Measurements from ENCODE around the gene RRP12. TPM values are rescaled to one million over a fixed set of nuclear protein-coding genes. Genes with fewer than 3 reads are reported as not detected.

RRP12 gene, protein sequence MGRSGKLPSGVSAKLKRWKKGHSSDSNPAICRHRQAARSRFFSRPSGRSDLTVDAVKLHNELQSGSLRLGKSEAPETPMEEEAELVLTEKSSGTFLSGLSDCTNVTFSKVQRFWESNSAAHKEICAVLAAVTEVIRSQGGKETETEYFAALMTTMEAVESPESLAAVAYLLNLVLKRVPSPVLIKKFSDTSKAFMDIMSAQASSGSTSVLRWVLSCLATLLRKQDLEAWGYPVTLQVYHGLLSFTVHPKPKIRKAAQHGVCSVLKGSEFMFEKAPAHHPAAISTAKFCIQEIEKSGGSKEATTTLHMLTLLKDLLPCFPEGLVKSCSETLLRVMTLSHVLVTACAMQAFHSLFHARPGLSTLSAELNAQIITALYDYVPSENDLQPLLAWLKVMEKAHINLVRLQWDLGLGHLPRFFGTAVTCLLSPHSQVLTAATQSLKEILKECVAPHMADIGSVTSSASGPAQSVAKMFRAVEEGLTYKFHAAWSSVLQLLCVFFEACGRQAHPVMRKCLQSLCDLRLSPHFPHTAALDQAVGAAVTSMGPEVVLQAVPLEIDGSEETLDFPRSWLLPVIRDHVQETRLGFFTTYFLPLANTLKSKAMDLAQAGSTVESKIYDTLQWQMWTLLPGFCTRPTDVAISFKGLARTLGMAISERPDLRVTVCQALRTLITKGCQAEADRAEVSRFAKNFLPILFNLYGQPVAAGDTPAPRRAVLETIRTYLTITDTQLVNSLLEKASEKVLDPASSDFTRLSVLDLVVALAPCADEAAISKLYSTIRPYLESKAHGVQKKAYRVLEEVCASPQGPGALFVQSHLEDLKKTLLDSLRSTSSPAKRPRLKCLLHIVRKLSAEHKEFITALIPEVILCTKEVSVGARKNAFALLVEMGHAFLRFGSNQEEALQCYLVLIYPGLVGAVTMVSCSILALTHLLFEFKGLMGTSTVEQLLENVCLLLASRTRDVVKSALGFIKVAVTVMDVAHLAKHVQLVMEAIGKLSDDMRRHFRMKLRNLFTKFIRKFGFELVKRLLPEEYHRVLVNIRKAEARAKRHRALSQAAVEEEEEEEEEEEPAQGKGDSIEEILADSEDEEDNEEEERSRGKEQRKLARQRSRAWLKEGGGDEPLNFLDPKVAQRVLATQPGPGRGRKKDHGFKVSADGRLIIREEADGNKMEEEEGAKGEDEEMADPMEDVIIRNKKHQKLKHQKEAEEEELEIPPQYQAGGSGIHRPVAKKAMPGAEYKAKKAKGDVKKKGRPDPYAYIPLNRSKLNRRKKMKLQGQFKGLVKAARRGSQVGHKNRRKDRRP (N-terminal part only)
- total RNA-seq (14.0 TPM), polyA plus RNA-seq (12.3 TPM)

DNA sequence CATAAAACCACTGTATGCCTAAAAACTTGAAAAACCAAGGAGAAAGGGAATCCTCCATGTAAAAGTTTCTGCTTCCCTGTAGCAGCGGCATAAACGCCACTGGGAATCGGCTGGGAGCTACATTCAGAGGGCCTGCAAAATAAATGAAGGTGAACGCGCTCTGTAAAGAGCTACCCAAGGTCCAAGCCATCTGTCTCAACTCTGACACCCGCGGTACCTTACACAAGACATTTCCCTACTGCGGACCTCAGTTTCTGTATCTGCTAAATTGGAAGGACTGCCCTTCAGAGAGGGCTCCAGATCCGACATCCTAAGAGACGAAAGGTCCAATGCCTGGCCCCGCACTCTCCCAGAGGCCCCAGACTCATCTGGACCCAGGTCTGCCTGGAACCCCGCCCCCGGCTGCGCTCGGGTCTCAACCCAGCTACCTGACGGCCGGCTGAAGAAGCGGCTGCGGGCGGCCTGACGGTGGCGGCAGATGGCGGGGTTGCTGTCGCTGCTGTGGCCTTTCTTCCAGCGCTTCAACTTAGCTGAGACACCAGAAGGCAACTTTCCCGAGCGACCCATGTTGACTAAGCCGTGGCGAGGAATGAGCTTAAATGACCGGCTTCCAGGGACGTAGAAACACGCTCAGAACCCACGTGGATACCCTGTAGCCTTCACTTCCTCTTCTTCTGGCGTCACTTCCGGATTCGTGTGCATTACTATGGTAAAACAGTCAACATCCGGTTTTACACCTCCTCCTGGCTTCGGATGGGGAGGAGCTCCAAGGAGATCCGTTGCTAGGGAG is at the start of gene RRP12:
TSS of gene RRP12 (minus strand) at position 676 of the 790 bp plus-strand sequence. CDS start at position 567, 109 bp downstream.
- no peaks in the 10 kb centered on the region for H3K36me3 ChIP-seq (ENCODE audit: insufficient read depth)
- H3K4me3 ChIP-seq (ENCODE audit: low read depth, low read length): peak within 1 kb of the TSS; percentile 63
- H3K27ac ChIP-seq (ENCODE audit: low read depth): peak within 1 kb of the TSS; percentile 54
- WGBS: under 1% methylated on average over 39 of the region's 39 CpGs
- peaks cover 2% of the 10 kb centered on the region for H3K4me1 ChIP-seq (ENCODE audit: insufficient read depth)
- peak; percentile 99 for DNase-seq (ENCODE audit: extremely low spot score)

DNA sequence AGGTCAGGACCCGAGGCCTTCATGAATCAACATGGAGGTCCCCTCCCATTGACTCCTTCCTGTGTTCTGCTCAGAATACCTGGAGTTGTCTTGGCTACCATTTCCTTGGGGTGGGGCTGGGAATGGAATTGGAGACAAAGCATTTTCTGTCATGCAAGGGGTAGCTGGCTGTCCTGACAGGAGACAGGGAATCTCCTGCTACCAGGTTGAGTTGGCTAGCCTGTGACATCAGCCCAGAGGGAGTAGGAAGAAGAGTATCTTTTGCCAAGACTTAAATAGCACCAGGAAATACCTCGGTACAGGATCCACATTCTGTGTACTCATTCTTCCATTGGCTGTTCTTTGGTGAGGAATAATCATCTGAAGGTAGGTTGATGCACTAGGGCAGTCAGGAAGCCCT is 49.7 kb upstream of the RRP12 start:
- no peaks in the 10 kb centered on the region for H3K36me3 ChIP-seq (ENCODE audit: insufficient read depth)
- H3K27ac ChIP-seq (ENCODE audit: low read depth): no peak overlapping the region
- no peak overlapping the region for H3K4me3 ChIP-seq (ENCODE audit: low read depth, low read length)
- DNase-seq (ENCODE audit: extremely low spot score): no peak
- WGBS: 77% methylated on average over 2 of the region's 2 CpGs
- no peaks in the 10 kb centered on the region for H3K4me1 ChIP-seq (ENCODE audit: insufficient read depth)

DNA sequence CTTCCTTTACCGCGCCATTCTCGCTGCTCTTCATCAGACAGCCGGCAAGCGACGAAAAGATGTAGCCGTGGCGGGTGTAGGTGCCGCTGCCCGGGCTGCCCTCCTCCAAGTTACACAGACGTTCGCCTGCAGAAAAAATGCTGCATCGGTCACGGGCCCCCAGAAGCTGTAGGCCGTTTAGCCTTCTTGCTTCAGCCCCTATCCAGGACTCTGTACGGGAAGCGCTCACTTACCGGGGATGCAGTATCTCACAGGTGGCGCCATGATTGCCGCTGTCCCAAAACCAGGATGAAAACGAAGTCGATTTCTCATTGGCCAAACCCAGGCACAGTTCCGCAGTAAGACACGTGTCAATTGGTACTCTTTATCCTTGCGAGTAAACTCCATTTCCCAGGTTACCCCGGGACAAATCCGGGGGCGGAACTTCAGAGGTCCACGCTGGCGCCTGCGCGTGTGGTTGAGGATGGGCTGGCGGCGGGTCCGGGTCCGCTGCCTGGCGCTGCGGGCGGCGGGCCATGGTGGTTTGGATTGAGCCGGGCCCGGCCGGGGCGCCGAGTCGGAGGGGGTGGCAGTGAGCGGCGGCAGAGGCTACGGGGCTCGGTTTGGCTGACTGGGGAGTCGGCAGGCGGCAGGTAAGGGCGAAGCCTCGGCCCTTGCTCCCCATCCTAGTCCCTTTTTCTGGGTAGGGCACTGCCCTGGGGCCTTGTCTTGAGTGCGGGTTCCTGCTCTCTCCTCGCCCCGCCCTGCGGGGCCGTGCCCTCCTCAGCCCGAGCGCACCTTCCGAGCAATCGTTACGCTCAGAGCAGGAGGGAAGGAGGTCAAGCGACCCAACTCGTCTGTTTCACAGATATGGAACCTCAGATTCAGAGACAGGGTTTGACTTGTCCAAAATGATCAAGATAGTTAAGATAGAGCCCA is 44.8 kb upstream of the RRP12 start, which contains the start of the genes EXOSC1 and ZDHHC16:
TSS of gene EXOSC1 (minus strand) at position 285 of the 918 bp plus-strand sequence. CDS start at position 264, 21 bp downstream.
TSS of gene ZDHHC16 (plus strand) at position 454 of the 918 bp plus-strand sequence. CDS start 5,501 bp downstream, outside the sequence.
- WGBS: under 1% methylated on average over 66 of the region's 66 CpGs
- Histone ChIP-seq H3K4me3 (ENCODE audit: low read depth, low read length) (peak within 1 kb of the TSS; percentile 64), H3K27ac (ENCODE audit: low read depth) (no peak within 1 kb of the TSS), H3K4me1 (ENCODE audit: insufficient read depth) (no peaks in the 10 kb centered on the region), H3K36me3 (ENCODE audit: insufficient read depth) (no peaks in the 10 kb centered on the region)
- peak; percentile 95 for DNase-seq (ENCODE audit: extremely low spot score)

DNA sequence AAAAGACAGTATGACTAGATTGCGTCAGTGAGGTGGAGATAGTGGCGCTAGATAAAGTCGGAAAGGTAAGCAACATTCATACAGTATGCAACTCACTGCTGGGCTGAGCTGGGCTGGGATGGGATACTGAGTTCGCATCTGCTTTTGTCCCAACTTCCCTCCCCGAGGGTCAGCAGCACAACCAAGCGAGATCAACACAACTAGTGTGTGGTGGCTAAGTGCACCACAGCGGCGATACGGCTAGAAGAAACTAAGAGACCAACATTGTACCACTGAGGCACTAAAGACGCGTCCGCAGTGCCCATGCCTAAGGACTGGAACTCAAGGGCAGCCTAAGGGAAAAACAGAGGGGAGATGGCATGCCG is 44.2 kb upstream of the RRP12 start:
- DNase-seq (ENCODE audit: extremely low spot score): no peak
- peak overlapping the region; percentile 64 for H3K4me3 ChIP-seq (ENCODE audit: low read depth, low read length)
- H3K27ac ChIP-seq (ENCODE audit: low read depth): no peak overlapping the region
- no peaks in the 10 kb centered on the region for H3K4me1 ChIP-seq (ENCODE audit: insufficient read depth)
- under 1% methylated on average over 13 of the region's 13 CpGs for WGBS
- no peaks in the 10 kb centered on the region for H3K36me3 ChIP-seq (ENCODE audit: insufficient read depth)

DNA sequence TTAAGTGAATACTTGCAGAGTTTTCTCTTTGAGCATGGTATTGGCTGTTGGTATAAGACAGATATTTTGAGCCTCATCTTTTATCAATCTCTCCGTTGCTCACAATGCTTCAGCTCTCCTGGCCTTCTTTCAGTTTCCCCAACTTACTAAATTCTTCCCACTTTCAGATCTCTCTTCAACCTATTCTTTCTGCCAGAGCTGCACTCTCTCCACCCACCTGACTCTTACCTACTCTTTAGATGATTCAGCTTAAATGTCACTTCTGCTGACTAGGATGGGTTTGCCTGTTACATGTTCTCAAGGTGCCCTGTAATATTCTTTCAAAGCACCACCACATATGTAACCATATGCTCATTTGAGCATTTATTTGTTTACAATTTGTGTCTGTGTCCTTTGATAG is 43.1 kb upstream of the RRP12 start:
- H3K4me3 ChIP-seq (ENCODE audit: low read depth, low read length): no peak overlapping the region
- H3K27ac ChIP-seq (ENCODE audit: low read depth): no peak overlapping the region
- peaks cover 1% of the 10 kb centered on the region for H3K36me3 ChIP-seq (ENCODE audit: insufficient read depth)
- no peaks in the 10 kb centered on the region for H3K4me1 ChIP-seq (ENCODE audit: insufficient read depth)
- WGBS: 89% methylated on average over 1 of the region's 1 CpG
- no peak for DNase-seq (ENCODE audit: extremely low spot score)

DNA sequence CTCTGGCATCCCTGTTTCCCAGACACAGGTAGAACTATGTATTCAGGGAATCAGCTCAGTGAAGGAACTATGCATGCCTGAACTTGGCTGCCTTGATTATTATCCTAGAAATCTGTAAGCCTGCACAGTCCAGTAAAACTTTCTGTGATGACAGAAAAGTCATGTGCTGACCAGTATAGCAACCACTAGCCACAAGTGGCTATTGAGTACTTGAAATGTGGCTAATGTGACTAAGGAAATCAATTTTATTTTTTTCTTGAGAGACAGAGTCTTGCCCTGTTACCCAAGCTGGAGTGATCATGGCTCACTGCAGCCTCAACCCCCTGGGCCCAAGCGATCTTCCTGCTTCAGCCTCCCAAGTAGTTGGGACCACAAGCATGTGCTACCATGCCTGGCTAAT is 41.1 kb upstream of the RRP12 start:
- H3K27ac ChIP-seq (ENCODE audit: low read depth): no peak overlapping the region
- 90% methylated on average over 1 of the region's 1 CpG for WGBS
- no peak overlapping the region for H3K4me3 ChIP-seq (ENCODE audit: low read depth, low read length)
- no peaks in the 10 kb centered on the region for H3K4me1 ChIP-seq (ENCODE audit: insufficient read depth)
- peaks cover 1% of the 10 kb centered on the region for H3K36me3 ChIP-seq (ENCODE audit: insufficient read depth)
- no peak for DNase-seq (ENCODE audit: extremely low spot score)

DNA sequence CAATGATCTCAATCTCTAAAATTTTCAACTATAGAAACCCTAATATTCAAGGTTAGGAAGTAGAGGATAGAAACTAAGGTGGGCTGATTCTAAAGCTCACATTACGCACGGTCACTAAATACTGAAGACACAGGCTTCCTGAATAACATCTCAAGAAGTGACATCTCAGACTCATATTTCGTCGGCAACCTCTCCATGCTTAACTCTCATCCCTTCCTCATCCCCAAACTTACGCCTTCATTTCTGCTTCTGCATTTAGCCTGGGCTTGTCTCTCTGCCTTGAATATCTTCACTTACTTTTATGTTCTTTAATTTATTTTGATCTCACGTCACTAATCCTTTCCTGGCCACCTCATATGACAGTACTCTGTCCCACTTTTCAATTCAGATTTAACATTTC is 34.1 kb upstream of the RRP12 start:
- no peak overlapping the region for H3K27ac ChIP-seq (ENCODE audit: low read depth)

DNA sequence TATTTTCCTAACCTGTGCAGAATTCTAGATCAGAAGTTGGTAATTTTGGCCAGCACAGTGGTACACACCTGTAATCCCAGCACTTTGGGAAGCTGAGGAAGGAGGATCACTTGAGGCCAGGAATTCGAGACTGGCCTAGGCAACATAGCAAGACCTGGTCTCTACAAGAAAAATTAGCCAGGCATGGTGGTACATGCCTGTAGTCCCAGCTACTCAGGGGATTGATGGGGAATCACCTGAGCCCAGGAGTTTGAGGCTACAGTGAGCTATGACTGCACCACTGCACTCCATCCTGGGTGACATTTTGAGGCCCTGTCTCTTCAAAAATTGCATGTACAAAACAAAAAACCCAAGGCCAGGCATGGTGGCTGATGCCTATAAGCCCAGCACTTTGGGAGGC is 33.4 kb upstream of the RRP12 start:
- Histone ChIP-seq H3K4me1 (ENCODE audit: insufficient read depth) (no peaks in the 10 kb centered on the region), H3K27ac (ENCODE audit: low read depth) (no peak overlapping the region), H3K4me3 (ENCODE audit: low read depth, low read length) (no peak overlapping the region), H3K36me3 (ENCODE audit: insufficient read depth) (peaks cover 3% of the 10 kb centered on the region)
- no peak for DNase-seq (ENCODE audit: extremely low spot score)
- 92% methylated on average over 1 of the region's 1 CpG for WGBS

More for the DNA sequence above, 34.1 kb upstream of the RRP12 start:
- WGBS: 95% methylated on average over 6 of the region's 6 CpGs
- DNase-seq (ENCODE audit: extremely low spot score): no peak
- Histone ChIP-seq H3K4me1 (ENCODE audit: insufficient read depth) (no peaks in the 10 kb centered on the region), H3K4me3 (ENCODE audit: low read depth, low read length) (no peak overlapping the region), H3K36me3 (ENCODE audit: insufficient read depth) (peaks cover 4% of the 10 kb centered on the region)

DNA sequence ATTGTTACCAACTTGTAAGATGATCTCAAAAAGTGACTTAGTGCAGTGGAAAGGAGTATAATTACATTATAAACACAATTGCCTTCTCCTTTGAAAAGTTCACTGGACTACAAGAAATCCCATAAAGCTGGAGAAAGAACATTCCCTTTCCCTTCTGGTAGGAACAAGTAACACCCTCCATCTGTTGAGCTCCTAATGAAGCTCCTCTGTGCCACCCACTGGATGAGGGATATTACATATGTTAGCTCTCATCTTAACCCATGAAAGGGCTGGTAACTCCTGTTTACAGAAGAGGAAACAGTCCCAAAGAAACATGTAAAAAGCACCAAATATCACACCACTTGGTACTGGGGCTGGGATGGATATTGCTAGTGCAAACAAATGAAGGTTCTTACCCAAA is 32.9 kb upstream of the RRP12 start:
- Histone ChIP-seq H3K4me1 (ENCODE audit: insufficient read depth) (no peaks in the 10 kb centered on the region), H3K36me3 (ENCODE audit: insufficient read depth) (peaks cover 4% of the 10 kb centered on the region)

DNA sequence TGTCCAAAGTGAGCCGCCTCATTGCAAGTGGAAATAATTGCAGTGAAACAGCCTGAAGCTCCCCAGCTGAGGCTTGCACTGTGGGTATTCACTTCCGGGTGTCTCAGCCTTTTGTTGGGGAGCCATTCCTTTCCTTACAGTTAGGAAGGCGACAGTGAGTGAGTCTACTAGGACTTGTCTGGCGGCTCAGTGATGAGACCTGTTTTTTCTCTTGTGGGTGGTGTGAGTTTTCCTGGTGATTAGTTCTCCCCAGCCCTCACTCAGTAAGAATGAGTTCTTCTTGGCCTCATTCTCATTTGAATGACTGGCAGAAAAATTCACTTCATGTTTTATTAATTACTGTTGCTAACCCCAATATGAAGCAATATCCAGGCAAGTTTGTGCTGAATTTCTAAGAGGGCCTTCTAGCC is 27.4 kb upstream of the RRP12 start:
- H3K36me3 ChIP-seq (ENCODE audit: insufficient read depth): peaks cover 4% of the 10 kb centered on the region
- no peak for DNase-seq (ENCODE audit: extremely low spot score)
- WGBS: 62% methylated on average over 4 of the region's 4 CpGs
- no peak overlapping the region for H3K27ac ChIP-seq (ENCODE audit: low read depth)
- no peaks in the 10 kb centered on the region for H3K4me1 ChIP-seq (ENCODE audit: insufficient read depth)
- H3K4me3 ChIP-seq (ENCODE audit: low read depth, low read length): no peak overlapping the region

More for the DNA sequence above, 32.9 kb upstream of the RRP12 start:
- DNase-seq (ENCODE audit: extremely low spot score): no peak
- Histone ChIP-seq H3K4me3 (ENCODE audit: low read depth, low read length) (no peak overlapping the region), H3K27ac (ENCODE audit: low read depth) (no peak overlapping the region)

DNA sequence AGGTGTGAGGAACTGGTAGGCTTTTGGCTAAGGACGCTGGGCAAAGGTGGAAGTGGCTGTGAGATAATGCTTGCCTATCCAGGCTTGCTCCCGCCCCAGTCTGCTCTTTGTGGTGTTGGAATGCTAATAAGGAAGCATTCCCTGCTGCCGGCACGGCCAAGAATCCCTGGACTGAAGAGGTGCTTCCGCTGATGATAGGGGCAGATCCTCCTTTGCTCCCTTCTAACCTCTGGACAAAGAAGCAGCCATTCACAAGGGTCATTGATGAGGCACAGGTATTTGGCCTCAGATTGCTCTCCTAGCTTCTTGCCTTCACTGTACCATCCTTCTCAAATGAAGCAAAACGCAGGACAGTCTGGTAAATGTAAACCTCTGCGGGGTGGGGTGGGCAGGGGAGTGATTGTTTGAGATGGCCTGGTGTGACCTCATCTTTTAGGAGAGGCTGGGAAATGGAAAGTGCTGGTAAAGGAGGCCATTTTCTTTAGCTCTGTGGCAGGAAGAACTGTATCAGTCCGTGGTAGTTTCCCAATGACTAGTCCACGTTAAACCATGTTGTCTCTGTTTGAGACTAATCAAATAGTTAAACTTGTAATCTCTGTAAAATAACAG is 26.5 kb upstream of the RRP12 start:
- 15% methylated on average over 9 of the region's 9 CpGs for WGBS
- H3K4me1 ChIP-seq (ENCODE audit: insufficient read depth): no peaks in the 10 kb centered on the region
- no peak overlapping the region for H3K27ac ChIP-seq (ENCODE audit: low read depth)
- H3K4me3 ChIP-seq (ENCODE audit: low read depth, low read length): no peak overlapping the region
- peaks cover 4% of the 10 kb centered on the region for H3K36me3 ChIP-seq (ENCODE audit: insufficient read depth)
- no peak for DNase-seq (ENCODE audit: extremely low spot score)
